ENCODE data around the gene MVB12B.
"Not testable (repeated sequence)": the region's sequence is repeated elsewhere in the genome, so short reads cannot be mapped to it uniquely, and the experiment has no call there.

Gene MVB12B

DNA sequence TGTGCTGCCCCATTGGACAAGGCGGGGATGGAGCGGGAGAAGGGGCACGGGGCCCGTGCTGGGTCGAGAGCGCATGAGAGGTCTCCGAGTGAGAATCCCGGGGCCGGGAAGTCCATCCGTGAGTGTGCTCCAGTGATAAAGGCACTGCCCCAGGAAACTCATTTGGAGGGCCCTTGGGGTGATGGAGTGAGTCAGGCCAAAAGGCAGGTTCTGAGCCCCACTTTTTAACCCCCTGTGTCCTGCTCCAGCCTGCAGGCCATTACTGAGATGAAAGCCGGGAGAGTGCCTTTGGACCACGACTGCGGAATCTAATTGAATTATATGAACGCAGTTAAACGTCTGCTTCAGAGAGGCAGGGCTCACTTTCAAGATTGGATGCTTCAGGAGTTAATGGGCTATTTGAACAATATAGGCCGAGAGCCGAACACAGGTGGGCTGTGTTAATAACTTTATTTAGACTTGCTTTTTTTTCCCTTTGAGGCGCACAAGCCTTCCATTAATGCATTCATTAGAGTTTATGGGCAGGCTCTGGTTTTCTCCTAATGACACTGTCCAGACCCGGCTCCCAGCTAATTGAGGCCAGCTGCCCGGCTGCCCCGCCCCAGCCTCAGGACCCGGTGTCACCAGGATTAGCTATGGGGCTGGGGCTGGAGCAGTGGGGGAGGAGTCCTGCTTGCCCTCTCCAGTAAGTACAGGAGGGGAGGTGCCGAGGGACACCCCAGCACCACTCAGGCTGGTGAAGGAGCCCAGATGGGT is 208.0 kb downstream of the MVB12B start:
- DNase-seq (ENCODE audit: low read depth in 2 of 2): no peak

DNA sequence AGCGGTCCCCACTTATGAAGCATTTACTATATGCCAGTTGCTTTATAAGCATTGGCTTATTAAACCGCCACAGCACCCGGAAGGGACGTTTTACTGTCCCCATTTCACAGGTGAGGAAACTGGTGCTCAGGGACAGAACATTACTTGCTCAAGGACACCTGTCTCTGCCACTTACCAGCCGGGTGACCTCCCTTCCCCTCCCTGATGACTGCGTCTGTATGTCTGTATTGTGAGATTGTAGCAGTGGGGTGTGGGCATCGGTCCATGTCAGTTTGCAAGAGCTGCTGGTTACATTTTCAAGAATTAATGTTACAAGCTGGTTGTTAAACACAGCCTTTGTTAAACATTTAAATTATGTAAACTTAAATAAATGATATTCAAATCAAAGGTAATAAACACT is 209.5 kb downstream of the MVB12B start:
- DNase-seq (ENCODE audit: low read depth in 2 of 2): no peak

DNA sequence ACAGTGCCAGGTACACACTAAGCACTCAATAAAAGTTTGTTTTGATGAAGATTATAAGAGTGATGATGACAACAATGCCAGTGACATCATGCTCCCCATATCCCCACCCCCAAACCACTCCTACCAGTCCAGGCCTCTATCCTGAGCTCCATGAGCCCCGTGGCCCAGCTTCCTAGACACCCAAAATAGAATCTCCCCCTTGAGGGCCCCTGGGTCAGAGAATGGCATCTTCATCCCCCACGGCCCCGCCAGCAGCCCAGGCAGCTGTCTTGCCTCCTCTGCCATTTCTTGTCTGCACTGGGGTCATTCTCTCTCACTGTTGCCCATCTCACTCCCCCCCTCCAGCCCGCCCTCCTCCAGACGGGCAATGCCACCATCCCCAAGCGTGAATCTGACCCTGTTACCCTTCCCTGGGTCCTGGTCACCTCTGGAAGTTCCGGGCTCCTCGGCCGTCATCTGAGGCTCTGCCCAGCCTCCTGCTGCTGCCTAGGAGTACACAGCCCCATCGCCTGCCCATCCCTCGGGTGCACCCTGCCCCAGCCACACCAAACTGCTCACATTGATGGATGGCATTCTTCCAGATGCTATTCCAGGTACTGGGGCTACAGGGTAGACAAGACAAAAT is 210.3 kb downstream of the MVB12B start:
- no peak for DNase-seq (ENCODE audit: low read depth in 2 of 2)

DNA sequence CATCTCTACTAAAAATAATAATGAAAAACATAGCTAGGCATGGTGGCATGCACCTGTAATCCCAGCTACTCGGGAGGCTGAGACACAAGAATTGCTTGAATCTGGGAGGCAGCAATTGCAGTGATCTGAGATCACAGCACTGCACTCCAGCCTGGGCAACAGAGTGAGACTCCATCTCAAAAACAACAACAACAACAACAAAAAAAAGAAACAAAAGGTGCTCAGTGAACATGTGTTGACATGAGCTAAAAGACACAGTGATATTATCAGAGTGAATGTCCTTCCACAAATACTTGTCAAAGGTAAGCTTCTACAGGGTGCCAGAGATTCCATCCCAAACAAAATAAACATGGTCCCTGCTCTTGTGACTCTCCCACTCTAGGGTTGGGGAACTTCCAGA is 211.9 kb downstream of the MVB12B start:
- DNase-seq (ENCODE audit: low read depth in 2 of 2): no peak

DNA sequence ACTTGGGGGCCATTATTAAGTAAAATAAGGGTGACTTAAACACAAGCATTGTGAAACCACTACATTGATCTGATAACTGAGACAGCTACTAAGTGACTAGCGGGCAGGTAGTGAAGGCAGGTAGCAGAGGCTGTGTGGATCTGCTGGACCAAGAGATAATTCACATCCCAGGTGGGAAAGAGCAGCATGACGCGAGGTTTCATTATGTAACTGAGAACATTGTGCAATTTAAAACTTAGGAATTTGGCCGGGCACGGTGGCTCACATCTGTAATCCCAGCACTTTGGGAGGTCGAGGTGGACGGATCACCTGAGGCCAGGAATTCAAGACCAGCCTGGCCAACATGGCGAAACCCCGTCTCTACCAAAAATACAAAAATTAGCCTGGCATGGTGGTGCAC is 213.8 kb downstream of the MVB12B start:
- not testable (repeated sequence) for DNase-seq (ENCODE audit: low read depth in 2 of 2)

DNA sequence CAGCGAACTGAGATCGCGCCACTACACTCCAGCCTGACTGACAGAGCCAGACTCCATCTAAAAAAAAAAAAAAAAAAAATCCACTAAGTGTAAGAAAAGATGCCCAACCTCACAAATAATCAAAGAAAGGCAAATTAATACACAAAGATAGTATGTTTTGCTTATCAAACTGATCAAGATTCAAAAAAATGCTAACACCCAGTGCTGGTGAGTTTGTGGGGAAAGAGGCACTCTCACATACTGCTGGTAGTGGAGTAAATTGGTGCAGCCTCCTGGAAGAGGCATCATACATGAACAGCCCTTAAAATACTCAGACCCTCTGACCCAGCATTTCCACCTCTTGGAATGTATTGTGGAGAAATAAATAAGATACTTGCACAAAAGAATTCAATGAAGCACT is 216.9 kb downstream of the MVB12B start:
- no peak for DNase-seq (ENCODE audit: low read depth in 2 of 2)

DNA sequence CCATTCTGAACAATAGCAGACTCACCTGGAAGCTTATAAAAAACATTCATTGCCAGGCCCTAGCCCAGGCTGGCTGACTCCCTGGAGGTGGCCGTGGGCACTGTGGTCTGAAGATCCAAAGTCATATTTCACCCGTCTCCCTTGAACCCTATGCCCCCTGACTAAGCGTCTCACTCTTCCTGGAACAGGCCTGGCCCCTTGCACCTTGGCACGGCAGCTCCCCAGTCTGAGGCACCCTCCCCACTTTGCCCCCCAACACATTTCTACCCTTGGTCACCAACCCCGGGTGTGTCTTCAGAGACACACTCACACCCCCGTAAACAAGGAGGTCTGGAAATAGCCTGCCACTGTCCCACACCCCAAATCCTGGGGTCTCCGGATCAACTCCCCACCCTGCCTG is 218.5 kb downstream of the MVB12B start:
- DNase-seq (ENCODE audit: low read depth in 2 of 2): no peak

DNA sequence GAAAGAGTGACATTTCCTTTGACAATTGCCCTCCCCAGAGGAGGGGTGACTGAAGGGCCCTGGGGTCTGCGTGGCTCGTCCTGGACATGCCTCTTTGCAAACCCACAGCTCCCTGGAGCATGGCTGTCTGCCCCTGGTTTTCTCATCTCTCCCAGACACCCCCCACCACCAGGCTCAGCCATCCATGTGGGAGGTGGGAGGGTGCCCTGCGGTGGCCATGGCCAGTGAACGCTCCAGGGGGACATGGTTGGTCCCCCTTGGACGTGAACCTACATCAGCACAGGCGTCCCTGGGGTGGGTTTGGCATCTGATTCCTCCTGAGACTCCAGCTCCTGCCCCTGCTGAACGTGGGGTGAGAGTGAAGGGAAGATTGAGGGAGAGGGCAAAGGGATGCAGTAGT is 219.4 kb downstream of the MVB12B start:
- no peak for DNase-seq (ENCODE audit: low read depth in 2 of 2)

DNA sequence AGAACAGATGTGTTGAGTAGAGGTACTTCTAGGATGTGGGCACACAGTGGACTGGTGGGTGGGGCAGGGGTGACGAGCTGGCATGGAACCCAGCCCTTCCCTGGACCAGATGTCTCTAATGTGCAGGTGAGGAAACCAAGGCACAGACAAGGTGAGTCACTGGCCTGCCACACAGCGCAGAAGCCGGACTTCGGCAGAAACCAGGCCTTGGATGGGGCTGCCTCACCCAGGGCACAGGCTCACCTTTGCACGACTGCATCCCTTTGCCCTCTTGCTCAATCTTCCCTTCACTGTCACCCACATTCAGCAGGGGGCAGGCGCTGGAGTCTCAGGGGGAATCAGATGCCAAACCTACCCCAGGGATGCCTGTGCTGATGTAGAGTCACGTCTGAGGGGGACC is 221.7 kb downstream of the MVB12B start:
- no peak for DNase-seq (ENCODE audit: low read depth in 2 of 2)

DNA sequence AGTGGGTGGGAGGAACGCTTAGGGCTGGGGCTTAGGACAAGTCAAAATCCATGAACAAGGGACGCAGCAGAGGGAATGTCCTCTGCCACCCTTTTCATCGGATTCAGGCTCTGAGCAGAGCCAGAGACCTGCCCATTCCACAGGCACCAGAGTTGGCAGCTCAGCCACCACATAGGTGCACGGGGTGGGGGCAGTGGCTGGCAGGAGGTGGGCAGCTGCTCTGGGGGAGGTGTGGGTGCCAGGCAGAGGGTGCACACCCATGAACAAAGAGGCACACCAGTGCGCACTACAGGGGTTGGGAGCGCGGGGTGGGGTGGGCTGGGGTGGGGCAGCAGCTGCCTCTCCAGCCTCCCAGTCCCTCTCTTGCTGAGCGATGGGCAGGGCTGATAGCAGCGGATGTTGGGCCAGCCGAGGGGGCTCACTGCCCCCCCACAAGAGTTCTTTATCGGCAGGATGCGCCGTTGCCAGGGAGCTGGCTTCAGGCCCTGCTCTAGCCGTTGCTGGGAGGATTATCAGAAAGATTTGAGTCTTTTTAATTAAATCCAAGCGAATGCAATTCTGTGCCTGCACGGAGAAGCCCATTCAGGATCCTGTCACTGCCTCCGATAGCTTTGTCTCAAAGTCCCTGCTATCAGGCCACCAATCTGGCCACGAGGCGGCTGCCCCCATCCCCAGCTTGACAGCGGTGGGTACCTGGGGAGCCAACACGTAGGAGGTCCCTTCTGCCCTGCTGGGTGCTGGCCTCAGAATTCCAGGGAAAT is 222.8 kb downstream of the MVB12B start:
- DNase-seq (ENCODE audit: low read depth in 2 of 2): no peak

DNA sequence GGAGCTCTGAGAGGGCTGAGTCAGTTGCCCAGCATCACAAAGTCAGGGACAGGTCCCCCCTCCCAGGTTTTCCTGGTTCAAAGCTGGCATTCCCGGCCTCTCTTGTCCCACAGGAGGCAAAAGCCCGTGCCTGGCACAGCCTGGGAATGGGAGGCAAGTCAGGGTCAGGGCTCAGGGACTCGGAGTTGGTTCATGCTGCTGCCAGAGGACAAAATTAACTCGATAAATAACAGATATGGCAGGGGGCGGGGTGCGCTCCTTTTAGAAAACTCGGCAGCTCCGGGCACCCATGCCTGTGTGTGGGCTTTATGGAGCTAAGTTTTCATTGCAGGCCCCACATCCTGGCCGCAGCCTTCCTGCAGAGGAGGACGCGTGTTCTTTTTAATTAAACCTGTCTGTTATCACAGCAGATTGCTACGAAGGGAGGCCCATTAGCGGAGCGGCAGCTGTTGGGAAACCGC is 224.3 kb downstream of the MVB12B start:
- no peak for DNase-seq (ENCODE audit: low read depth in 2 of 2)

DNA sequence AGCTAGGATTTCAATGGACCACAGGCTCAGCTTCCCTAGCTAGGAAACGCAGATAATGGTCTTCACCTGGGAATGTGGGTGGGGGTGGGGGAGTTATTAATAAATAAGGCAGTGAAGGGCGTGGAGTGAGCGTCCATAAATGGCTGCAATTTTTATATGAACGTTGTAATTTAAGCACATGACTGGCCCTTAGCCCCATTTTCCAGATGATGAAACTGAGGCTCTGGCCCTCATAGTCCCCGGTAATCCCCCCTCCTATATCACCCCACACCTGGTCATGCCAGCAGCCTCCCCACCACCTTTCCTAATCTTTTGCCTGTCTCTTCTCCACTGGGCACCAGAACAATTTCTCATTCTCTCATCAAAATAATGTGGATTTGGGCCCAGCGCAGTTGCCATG is 225.2 kb downstream of the MVB12B start:
- DNase-seq (ENCODE audit: low read depth in 2 of 2): no peak

DNA sequence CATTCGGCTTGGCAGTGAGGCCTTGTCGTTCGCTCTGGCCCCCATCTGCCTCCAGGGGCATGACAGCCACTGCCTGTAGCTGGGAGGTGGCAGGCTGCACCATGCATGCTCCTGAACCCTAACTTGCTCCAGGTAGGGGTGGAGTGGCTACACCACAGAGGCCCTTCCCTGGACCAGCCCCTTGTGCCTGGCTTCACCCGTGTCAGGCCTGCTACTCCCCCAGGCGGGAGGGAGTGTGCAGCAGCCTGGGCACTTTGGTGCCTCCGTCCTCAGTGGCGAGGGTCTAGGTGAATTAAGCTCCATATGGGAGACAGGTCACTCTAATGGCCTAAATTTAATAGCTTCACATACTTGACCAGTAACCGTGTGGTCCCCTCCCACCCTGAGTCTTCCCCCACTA is 227.7 kb downstream of the MVB12B start:
- DNase-seq (ENCODE audit: low read depth in 2 of 2): no peak

DNA sequence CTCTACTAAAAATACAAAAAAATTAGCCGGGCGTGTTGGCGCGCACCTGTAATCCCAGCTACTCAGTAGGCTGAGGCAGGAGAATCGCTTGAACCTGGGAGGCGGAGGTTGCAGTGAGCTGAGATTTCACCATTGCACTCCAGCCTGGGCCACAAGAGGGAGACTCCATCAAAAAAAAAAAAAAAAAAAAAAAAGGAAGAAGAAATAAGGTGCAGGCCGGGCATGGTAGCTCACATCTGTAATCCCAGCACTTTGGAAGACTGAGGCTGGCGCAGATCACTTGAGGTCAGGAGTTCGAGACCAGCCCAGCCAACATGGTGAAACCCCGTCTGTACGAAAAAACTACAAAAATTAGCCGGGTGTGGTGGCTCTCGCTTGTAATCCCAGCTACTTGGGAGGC is 228.8 kb downstream of the MVB12B start:
- DNase-seq (ENCODE audit: low read depth in 2 of 2): not testable (repeated sequence)

All from stimulated activated CD8-positive, alpha-beta memory T cell treated with anti-CD3 and anti-CD28 coated beads, Interleukin-15, amount 100 ng/mL, for 48 hours (primary cell).